Measurements from ENCODE around the gene RBL2. TPM values are rescaled to one million over a fixed set of nuclear protein-coding genes. Genes with fewer than 3 reads are reported as not detected.

Gene RBL2
- total RNA-seq, 1 donor from 2014 or later = 101 TPM

- DNase-seq (ENCODE audit: extremely low spot score in 2 of 2) = no peak
- Histone ChIP-seq H3K27ac (no peak overlapping the region), H3K36me3 (no peaks in the 10 kb centered on the region), H3K27me3 (no peaks in the 10 kb centered on the region), H3K9me3 (no peaks in the 10 kb centered on the region), H3K4me1 (peaks cover 6% of the 10 kb centered on the region), H3K4me3 (no peak overlapping the region)
- intact Hi-C loops (cut with DNase I) = no loop called here
- no peak for TF ChIP-seq POLR2AphosphoS5 (IDR thresholded peaks at IDR 0.05; ENCODE audit: insufficient read depth in 1 of 2, low read depth in 1 of 2)
- TF ChIP-seq CTCF (IDR thresholded peaks at IDR 0.05) = no peak
- no peak for TF ChIP-seq POLR2A (IDR thresholded peaks at IDR 0.05)
These were observed 5.6 kb upstream of the RBL2 start for GRCh38 chr16:53428681-53429080.

- H3K27me3 ChIP-seq = no peaks in the 10 kb centered on the region
- H3K4me3 ChIP-seq = no peak overlapping the region
- no peaks in the 10 kb centered on the region for H3K9me3 ChIP-seq
- no peak for DNase-seq (ENCODE audit: extremely low spot score in 2 of 2)
- intact Hi-C loops (cut with DNase I) = no loop called here
- H3K36me3 ChIP-seq = no peaks in the 10 kb centered on the region
- TF ChIP-seq POLR2A (IDR thresholded peaks at IDR 0.05) = no peak
- no peak for TF ChIP-seq POLR2AphosphoS5 (IDR thresholded peaks at IDR 0.05; ENCODE audit: insufficient read depth in 1 of 2, low read depth in 1 of 2)
- no peak for TF ChIP-seq CTCF (IDR thresholded peaks at IDR 0.05)
- no peak overlapping the region for H3K27ac ChIP-seq
- peaks cover 9% of the 10 kb centered on the region for H3K4me1 ChIP-seq
These were observed 4.9 kb upstream of the RBL2 start for GRCh38 chr16:53429221-53429943.

GRCh38 chr16:53430363-53430762 is 3.9 kb upstream of the RBL2 start:
- Histone ChIP-seq H3K36me3 (no peaks in the 10 kb centered on the region), H3K27ac (no peak overlapping the region), H3K9me3 (no peaks in the 10 kb centered on the region), H3K4me1 (peaks cover 9% of the 10 kb centered on the region), H3K4me3 (no peak overlapping the region), H3K27me3 (no peaks in the 10 kb centered on the region)
- intact Hi-C loops (cut with DNase I) = no loop called here
- DNase-seq (ENCODE audit: extremely low spot score in 2 of 2) = no peak
- no peak for TF ChIP-seq CTCF (IDR thresholded peaks at IDR 0.05)
- TF ChIP-seq POLR2A (IDR thresholded peaks at IDR 0.05) = no peak
- no peak for TF ChIP-seq POLR2AphosphoS5 (IDR thresholded peaks at IDR 0.05; ENCODE audit: insufficient read depth in 1 of 2, low read depth in 1 of 2)

GRCh38 chr16:53433509-53433908 is 762 bp upstream of the RBL2 start:
- Histone ChIP-seq H3K27ac (peak overlapping the region; percentile 95), H3K36me3 (no peaks in the 10 kb centered on the region), H3K9me3 (no peaks in the 10 kb centered on the region), H3K27me3 (no peaks in the 10 kb centered on the region), H3K4me3 (peak overlapping the region; percentile 96 to 100), H3K4me1 (peaks cover 31% of the 10 kb centered on the region)
- intact Hi-C loops (cut with DNase I) = no loop called here
- DNase-seq (ENCODE audit: extremely low spot score in 2 of 2) = no peak
- TF ChIP-seq POLR2A (IDR thresholded peaks at IDR 0.05) (no peak), POLR2AphosphoS5 (IDR thresholded peaks at IDR 0.05; ENCODE audit: insufficient read depth in 1 of 2, low read depth in 1 of 2) (no peak), CTCF (IDR thresholded peaks at IDR 0.05) (no peak)

GRCh38 chr16:53433930-53434376 is 318 bp upstream of the RBL2 start:
- H3K36me3 ChIP-seq = no peaks in the 10 kb centered on the region
- intact Hi-C loops (cut with DNase I) = no loop called here
- no peaks in the 10 kb centered on the region for H3K9me3 ChIP-seq
- no peak for DNase-seq (ENCODE audit: extremely low spot score in 2 of 2)
- H3K4me3 ChIP-seq = peak overlapping the region; percentile 96 to 100
- peak overlapping the region; percentile 95 for H3K27ac ChIP-seq
- no peaks in the 10 kb centered on the region for H3K27me3 ChIP-seq
- peaks cover 31% of the 10 kb centered on the region for H3K4me1 ChIP-seq
- no peak for TF ChIP-seq POLR2AphosphoS5 (IDR thresholded peaks at IDR 0.05; ENCODE audit: insufficient read depth in 1 of 2, low read depth in 1 of 2)
- no peak for TF ChIP-seq POLR2A (IDR thresholded peaks at IDR 0.05)
- TF ChIP-seq CTCF (IDR thresholded peaks at IDR 0.05) = no peak
